Heart left ventricle (tissue), 13 donors: Measurements from ENCODE around the gene ANXA10.

Source experiments
- CTCF ChIP-seq, 12 donors: fragments of 200-600 bp; sonication (generic) in 4 of 12; IDR thresholded peaks; one replicate each; pipeline versions ENCODE4 v1.5.0 to v1.8.0; 2018 to 2022; ENCODE audit warnings: antibody characterized with exemption in 12 of 12, mild to moderate bottlenecking in 5 of 12
- POLR2A ChIP-seq, 2 donors: fragments of 450-650 bp; IDR thresholded peaks; one replicate each; pipeline ENCODE4 v1.6.1; 2017; ENCODE audit warnings: antibody characterized with exemption in 2 of 2, mild to moderate bottlenecking in 2 of 2, moderate library complexity in 2 of 2
- donor health status: ischemic (EF 13 %, LVEDD 7.1; RV severe dilation, severe dysfunction).
- donor health status: DM: no; HTN: yes; CAD: no.
- donor health status: DM: no; HTN: no; CAD: no.
- donor health status: ischemic (EF 25% LVEDD 6.9; RV normal size, moderate dysfunction).
- donor health status: ischemic (EF 25% LVEDD 5.7; RV mildly dilated, moderate dysfunction).
- donor health status: ischemic (EF 35%, LVEDD 5.7; RV mildly dilated, moderate dysfunction).
- donor health status: nonischemic (EF 11% LVEDD 7.7; RV severe dilation, severe dysfunction).
- donor health status: DM: yes; HTN: yes; CAD: no.
- donor health status: PGD.
- donor health status: ischemic (EF 29% LVEDD 5.4; RV normal size, mild dysfunction).
- donor health status: nonischemic (EF 23%, LVEDD 6.1; RV moderate dilation, normal function).

- TF ChIP-seq CTCF (IDR thresholded peaks at IDR 0.05) (no peak), POLR2A (IDR thresholded peaks at IDR 0.05) (no peak)
Measured at GRCh38 chr4:168059251-168059650, 33.1 kb upstream of the ANXA10 start.
